IPS-11a (cell line): ENCODE results near the gene ZMYND8.
"Not testable (repeated sequence)": the region's sequence is repeated elsewhere in the genome, so short reads cannot be mapped to it uniquely, and the experiment has no call there.

Experiments
- H3K4me3 ChIP-seq: one replicate; pipeline ENCODE4 v1.5.1; 2013; ENCODE audit warnings: low read depth, low read length, control low read depth

Gene ZMYND8

DNA sequence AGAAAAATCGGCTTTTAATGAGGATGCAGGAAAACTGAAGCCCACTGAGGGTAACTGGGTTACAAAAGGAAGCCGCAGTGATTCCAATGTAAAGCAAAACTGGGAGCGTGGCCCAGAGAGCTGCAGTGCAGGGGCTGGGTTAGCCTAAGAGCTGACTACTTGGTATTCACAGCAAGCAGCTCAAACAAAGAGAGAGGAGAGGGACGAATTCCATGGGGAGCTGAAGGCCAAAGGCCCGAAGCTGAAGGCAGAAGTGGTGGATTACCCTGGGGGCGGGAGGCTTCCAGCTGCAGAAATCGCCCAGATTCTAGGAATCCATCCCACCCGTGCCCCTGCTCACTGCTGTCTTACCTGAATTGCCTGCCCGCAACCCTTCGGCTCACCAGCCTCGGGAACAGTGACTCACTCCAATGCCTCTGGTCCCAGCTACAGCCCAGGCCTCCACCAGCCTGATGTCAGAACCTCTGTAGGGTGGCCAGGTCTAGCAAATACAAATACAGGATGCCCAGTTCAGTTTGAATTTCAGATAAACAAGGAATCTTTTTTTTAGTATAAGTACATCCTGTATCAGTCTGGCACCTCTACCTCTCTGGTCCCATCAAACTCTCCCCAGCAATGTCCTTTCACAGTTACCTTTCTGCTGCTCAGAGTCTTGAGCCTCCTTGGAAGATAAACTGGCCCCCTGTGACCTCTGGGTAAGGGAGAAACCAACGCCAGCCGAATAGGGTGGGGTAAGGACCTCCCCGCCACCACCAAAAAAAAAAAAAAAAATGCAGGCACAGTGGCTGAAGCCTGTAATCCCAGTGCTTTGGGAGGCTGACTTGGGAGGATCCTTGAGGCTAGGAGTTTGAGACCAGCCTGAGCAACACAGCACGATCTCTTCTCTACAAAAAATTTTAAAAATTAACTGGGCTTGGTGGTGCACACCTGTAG is 14.6 kb upstream of the ZMYND8 start:
- H3K4me3 ChIP-seq = no peak overlapping the region

DNA sequence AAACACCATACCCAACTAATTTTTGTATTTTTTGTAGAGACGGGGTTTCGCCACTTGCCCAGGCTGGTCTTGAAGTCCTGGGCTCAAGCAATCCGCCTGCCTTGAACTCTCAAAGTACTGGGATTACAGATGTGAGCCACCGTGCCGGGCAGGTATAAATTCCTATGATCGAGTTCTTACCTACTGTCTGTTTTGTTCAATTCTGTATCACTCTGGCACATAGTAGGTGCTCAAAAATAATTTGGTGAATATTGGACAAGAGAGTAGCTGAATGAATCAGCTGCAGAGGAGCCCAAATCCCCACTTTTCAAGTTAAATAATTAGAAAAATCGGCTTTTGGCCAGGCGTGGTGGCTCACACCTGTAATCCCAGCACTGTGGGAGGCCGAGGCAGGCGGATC is 13.7 kb upstream of the ZMYND8 start:
- no peak overlapping the region for H3K4me3 ChIP-seq

DNA sequence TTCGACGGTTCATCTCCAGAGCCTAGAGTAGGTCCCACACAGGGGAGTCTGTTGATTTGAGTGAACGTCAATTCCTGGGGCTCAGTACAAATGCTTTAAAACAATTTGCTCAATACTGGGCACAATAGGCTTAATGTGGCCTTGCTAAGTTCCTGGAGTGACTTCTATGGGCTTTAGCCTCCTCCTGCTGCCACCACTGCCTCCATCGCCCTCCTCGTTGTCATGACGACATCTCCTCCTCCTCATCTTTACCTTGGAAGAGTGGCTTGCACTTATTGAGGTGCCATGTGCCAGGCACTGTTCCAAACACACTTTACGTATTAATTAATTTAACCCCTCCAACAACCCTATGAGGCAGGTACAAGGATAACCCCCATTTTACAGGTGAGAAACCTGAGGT is 11.8 kb upstream of the ZMYND8 start:
- H3K4me3 ChIP-seq = peak overlapping the region; percentile 73

DNA sequence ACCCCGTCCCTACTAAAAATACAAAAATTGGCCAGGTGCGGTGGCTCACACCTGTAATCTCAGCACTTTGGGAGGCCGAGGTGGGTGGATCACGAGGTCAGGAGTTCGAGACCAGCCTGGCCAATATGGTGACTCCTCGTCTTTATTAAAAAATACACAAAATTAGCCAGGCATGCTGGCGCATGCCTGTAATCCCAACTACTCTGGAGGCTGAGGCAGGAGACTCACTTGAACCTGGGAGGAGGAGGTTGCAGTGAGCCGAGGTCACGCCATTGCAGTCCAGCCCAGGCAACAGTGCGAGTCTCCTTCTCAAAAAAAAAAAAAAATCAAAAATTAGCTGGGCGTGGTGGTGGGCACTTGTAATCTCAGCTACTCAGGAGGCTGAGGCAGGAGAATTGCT is 9.8 kb upstream of the ZMYND8 start:
- not testable (repeated sequence) for H3K4me3 ChIP-seq

DNA sequence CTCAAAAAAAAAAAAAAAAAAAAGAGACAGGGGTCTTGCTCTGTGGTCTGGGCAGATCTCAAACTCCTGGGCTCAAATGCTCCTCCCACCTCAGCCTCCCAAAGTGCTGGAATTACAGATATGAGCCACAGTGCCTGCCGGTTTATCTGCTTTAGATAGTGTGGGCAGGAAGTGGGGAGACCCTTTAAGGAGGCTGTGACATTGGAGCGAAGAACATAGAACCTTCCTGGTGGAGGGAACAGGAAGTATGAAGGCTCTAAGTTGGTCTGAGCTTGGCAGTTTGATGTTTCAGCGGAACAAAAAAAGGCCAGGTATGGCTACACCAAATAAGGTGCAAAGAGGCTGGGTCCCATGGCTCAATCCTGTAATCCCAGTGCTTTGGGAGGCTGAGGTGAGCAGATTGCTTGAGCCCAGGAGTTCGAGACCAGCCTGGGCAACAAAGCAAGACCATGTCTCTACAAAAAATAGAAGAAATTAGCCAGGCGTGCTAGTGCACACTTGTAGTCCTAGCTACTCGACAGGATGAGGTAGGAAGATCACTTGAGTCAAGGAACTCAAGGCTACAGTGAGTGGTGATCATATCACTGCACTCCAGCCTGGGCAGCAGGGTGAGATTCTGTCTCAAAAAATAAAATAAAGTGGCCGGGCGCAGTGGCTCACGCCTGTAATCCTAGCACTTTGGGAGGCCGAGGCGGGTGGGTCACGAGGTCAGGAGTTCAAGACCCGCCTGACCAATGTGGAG is 8.7 kb upstream of the ZMYND8 start:
- no peak overlapping the region for H3K4me3 ChIP-seq

DNA sequence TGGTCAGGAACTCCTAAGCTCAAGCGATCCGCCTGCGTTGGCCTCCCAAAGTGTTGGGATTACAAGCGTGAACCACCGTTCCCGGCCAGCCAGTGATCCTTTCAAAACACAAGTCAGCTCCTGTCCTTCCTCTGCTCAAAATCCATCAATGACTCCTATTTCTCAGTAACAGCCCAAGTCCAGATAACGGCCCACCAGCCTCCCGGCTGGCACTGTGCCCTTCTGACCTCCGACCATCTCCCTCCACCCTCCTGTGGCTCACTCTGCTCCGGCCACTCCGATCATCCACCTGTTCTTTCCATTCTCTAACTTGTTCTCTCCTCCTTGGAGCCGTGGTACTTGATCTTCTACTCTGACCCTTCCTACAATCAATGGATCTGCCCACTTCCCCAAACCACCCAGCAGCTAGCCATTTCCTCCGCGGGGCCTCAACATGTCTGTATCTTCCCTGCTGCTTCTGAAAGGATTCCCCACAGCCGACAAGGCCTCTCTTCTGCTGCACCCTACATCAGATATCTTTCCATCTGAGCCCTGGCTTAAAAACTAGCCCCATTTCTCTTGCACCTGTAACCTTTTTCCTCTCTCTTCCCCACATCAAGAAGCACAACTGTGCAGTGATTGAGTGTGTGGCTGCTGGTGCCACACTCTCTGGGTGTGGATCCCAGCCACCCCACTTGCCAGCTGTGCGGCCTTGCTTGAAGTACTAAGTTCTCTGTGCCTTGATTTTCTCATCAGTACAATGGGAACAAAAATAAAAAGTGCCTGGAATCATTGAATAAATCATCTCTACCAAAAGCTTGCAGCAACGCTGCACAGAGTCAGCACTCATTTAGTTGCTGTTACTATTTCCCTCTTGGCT is 6.1 kb upstream of the ZMYND8 start:
- H3K4me3 ChIP-seq = no peak overlapping the region

DNA sequence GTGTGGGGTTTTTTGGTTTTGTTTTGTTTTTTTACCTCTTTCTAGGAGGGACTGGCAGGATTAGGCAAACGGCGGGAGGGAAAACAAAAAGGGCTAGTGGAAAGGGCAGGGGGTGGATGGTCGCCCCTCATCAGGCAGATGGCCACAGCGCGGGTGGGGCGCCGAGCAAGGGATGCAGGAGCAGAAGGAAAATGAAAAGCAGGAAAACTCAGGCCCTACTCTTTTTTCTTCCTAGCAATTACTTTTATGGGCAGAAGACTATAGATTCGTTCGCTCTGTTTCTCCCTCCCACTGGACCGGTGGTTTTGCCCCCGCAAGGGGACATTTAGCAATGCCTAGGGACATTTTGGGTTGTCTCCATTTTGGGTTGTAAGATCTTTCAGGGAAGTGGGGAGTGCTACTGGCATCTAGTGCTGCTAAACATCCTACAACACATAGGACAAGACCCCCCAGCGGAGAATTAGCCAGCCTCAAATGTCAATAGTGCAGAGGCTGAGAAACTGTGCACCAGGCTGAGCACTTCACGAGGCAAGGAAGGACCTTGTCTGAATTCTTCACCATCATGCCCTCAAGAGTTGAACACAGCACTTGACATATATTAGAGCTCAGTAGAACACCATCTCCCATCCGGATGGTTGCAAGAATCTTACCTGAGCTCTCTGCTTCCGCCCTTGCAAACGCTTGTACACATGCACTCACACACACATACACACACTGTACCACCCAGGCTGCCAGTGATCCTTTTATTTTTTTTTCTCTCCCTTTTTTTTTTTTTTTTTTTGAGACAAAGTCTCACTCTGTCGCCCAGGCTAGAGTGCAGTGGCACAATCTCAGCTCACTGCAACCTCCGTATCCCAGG is 4.8 kb upstream of the ZMYND8 start:
- H3K4me3 ChIP-seq = no peak overlapping the region

DNA sequence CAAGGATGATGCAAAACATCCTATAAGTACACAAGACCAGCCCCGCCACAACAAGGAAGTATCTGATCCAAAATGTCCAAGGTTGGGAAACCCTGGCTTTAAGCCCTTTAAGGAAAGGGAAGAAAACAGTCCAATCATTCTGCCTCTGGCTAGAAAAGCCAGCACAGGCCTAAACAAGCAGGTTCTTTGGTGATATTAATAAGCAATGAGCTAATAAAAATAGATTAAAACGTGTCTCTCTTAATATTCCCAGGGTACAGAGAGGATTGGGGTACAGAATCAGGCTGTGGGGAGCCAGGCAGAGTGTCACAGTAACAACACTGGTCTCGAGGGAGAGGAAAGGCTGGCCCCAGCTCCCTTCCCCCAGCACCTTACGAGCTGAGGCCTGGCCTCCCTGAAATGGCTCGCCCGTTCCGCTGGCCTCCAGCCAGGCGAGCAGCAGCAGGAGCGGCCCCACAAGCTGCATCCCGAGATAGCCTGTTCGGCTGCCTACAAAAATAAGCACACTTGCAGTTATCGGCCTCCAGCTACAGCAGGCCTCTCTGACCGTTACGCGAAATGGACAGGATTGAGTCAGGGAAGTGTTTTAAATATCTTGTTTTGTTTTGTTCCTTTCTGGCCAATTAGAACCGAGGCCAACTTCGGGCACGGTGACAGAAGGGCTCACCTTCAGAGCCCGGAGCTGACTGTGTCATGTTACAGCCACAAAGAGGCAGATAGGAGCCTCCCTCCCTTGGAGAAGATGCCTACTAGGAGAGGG is 4.0 kb upstream of the ZMYND8 start:
- no peak overlapping the region for H3K4me3 ChIP-seq

DNA sequence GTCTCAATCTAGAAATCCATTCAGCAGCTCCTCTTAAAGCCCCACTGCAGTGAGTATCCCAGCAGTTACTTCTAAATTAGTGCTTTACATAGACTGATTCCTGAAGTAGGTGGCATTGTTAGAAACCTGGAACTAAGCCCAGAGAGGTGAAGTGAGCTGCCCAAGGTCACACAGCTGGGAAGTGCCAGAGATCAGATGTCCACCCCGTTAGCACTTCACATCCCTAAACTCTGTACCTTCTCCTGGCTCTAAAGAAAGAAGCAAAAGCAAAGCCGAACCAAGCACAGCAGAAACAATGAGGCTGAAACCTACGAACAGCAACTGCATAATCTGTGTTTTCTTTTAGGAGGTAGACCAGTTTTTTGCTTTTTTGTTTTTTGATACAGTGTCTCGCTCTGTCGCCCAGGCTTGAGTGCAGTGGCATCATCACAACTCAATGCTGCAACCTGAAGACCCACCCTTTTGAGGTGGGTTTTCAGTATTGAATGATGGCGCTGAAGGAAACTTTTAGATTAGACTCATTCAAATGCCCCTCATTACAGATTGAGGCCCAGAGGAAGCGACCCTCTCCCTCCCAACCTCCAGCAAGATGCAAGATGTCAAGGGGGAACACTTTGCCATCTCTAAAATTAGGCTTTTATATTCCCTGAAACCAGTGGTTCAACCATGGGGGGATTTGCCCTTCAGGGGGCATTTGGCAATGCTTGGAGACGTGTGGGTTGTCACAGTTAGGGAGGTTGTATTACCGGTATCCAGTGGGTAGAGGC is 3.2 kb upstream of the ZMYND8 start:
- H3K4me3 ChIP-seq = no peak overlapping the region

DNA sequence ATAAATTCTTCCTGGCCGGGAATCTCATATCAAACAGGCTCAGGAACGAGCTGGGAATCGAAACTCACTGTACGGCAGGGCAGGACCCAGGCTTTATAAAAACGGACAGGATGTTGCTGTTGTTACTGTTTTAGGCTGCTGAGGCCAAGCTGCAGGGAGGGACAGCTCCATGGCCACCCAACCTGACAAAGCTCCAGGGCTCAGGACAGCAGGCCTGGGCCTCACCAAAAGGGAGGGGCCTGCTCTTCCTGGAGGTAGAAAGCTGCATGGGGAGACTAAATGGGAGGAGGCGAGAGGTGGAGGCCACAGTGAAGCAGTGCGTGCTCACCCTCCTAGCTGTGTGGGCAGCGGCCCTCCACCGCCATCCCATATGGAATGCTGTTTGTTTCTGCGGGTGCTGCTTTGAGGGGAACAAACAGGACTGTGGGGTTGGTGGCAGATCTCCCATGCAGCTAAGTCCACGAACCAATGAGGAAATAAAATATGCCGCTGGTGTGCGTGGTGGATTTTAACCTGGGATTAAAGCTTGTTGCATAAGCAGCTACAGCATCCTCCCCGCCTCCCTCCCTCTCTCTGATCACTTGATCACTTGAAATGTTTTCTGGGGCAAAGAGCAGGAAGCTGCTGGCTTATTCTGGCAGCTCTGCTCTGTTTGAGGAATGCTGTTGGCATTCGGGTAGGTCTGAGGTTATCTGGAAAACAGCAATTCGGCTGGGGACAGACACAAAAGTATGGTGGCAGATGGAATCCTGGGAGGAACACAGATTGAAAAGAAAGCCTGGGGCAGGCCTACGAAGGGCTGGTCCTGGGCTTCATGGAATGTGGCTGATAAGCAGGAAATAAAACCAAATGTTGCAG is 2.4 kb upstream of the ZMYND8 start:
- H3K4me3 ChIP-seq = no peak overlapping the region

DNA sequence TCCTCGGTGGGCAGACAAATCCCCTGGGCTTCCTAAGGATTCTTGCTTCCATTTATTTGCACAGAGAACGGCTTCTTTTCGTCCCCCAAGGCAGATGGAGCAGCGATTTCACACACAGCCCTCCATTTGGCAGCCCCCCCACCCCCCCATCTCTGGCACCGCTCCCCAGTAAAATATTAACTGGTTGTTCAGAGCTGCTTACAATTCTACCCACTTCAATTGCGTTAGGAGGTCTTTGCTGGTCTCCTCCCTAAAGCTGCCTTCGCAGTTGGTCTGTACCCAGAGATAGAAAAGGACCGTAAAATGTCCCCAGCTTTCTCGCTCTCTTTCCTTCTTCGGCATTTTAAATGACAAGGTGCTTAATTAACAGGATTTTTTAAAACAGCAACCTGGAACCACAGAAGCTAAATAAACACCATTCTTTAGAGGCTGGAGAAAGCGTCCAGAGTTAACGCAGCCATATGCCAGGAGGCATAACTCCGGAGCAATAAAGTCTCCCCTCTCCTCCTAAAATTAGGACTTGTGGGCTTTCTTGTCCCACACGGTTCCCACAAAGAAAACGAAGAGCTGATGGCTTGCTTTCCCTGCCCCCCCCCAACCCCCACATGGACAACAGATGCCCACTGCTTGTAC is 1.7 kb upstream of the ZMYND8 start:
- no peak overlapping the region for H3K4me3 ChIP-seq

DNA sequence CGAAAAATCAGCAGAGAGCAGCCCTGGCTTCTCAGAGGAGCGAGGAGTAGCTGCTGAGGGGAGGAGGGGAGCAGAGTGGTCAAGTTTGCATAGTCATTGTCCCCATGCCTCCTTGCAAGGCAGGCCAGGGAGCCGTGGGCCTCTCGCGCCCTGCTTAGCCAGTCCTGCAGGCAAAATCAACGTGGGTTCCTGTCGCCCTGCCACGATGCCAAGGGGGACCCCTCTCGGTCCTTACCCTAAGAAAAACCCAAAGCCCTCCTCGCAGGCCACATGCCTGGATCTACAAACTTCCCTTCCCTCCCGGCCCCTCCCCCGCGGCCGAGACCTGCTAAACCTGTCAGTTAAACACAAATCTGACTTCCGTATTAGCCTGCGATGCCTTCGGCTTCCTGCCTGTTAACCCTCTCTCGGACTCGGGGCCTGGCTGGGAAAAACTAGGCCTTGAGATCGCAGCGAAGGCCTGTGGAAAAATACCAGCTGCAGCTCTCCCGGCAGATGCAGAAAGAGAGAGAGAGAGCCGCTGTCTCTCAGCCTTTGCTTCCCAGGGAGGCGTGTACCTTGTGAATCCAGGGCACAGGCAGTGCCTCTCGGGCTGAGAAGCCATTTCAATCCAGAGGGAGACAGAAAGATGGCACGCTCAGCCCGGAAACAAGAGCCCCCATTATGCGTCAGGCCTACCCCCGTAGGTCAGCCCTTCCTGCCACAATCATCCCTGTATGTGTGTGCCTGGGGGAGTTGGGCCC is 968 bp upstream of the ZMYND8 start:
- no peak overlapping the region for H3K4me3 ChIP-seq

DNA sequence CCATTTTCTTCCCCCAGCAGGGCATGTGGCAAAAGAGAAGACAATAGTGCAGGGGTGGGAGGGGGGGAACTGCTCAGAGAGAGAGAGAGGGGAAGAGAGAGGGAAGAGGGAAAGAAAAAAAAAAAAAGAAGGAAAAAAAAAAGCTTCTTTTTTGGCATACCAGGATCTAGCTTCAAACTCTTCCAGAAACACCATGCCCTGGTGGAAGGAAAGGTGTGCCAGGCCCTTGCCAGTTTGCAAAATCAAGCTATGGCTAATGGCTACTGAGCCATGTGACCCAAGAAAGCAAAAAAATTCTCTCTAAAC is 326 bp downstream of the ZMYND8 start:
- H3K4me3 ChIP-seq = no peak overlapping the region

DNA sequence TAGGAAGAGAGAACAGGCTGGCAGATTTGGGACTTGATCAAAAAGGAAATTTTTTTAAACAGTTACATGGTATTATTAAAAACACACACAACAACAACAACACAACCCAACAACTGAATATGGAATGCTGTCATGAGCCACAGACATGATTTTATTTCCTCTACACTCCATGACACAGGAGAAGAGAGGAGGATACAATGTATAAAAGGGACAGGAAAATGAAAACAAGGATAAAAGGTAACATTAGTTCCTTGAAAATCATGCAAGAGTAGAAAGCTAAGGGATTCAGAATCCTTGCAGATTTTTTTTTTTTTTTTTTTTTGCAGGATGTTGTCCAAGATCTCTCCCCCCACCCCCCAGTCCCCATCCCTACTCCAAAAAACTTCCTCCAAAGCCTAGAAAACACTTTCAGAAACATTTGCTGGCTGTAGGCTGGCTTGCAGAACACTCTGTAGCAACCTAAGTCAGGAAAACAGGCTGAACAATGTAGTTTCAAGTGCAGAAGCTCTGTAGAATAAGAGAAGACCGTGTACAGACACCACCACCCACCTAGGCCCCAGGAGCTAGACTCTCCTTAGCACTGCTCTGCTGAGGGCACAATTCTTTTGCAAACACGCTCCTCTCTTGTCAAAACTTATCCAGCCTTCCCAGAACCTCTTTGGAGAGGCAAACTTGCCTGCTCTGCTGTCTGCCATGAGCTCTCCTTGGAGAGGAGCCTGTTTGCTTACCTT is 845 bp downstream of the ZMYND8 start:
- H3K4me3 ChIP-seq = no peak overlapping the region

DNA sequence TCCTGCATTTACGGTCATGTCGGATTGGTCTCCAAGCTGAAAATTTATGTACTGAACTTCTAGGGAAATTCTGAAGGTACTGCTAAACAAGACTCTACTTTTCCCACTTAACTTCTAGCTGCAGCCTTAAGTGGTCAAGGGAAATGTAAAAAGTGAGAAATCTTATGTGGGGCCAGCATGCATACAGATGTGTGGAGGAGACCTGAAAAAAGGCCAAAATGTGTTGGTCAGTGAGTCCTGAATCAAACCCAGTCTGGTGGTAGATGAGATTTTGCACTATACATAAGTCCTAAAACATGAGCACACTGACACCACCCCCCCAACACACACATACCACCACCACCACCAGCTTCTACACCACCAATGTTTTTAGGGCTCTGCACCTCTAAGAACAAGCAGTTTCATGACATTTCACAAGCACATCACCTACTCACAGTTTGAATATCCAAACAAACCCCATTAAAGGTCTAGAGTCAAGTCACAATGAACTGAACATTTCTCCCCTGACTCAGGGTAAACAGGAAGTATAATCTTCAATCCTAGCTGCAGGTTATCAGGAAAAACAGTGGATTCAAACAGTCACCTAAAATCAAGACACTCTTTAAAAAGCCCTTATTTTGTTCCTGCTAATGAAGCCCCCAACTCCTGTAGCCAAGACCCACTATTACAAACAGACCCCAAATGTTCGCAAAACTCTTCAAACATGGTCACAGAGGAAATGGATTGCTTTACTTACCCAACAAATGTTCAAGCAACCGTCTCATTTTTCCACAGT is 1.6 kb downstream of the ZMYND8 start:
- no peak overlapping the region for H3K4me3 ChIP-seq

DNA sequence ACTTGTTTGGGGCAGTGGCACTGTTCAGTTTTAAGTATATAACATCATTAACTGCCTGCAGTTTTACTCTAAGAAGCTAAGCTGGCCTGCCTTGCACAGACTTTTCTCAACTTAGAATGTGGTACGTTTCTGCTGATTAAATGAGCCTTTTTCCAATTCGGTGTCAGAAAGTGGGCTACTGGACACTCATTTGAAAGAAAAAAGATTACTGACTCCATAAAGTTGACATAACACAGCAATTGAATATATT is 2.1 kb downstream of the ZMYND8 start:
- no peak overlapping the region for H3K4me3 ChIP-seq
